ENCODE results near the gene CCNQ.

The CCNQ gene

DNA sequence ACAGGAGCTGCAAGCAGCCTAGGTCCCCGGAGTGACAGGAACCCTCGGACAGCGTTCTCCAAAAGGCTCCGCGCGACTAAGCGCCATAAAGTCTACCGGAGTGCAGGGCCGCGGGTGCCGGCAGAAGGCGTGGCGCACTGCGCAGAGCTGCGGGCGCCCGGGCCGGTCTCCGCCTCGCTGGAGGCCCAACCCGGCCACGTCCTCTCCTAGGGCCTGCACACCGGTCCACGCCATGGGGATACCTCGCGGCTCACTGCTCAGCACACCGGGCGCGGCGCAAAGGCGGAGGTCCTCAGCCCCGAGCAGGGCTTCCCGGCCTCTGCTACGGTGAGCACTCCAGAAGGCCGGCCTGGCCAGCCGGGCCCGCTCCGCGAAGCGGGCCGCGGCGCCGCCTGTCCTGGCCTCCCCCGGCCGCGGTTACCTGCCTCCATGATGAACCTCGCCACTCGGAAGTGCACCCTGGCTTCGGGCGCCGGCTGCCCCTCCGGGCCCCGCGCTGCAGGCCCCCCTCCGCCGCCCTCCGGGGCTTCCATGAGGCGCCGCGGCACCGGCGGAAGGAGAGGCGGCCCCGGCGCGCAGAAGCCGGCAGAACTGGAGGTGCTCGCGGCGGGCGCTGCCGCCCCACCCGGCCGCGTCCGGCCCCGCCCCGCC is at the start of gene CCNQ:
Gene CCNQ (minus strand): TSS at position 599 of the 651 bp plus-strand sequence. CDS start 66 bp downstream, at position 533.
- DNase-seq: peak; percentile 13

DNA sequence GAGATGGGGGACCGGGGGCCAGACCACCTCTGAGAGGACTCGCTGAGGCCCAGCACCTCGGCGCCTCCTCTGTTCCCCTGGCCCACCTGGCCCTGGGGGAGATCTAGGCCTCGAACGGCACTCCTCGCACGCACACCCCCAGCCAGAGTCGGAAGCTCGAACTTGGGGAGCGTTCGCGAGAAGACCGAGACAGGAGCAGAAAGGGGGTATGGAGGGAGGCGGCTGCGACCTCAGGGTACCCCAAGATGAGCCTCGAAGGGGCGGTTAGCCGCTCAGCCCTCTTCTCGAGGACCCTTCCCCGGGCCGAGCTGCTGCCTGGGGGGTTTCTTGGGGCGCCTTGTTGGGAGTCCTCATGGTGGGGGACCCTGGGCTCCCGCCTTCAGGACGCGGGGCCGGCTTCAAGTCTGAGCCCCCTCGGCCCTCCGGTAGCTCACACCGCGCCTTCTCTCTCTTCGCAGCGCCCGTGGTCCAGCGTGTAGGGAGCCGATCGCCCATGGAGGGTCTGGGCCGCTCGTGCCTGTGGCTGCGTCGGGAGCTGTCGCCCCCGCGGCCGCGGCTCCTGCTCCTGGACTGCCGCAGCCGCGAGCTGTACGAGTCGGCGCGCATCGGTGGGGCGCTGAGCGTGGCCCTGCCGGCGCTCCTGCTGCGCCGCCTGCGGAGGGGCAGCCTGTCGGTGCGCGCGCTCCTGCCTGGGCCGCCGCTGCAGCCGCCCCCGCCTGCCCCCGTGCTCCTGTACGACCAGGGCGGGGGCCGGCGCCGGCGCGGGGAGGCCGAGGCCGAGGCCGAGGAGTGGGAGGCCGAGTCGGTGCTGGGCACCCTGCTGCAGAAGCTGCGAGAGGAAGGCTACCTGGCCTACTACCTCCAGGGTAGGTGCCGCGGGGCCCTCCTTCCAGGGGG is 48.8 kb upstream of the CCNQ start:
- no peak for DNase-seq

DNA sequence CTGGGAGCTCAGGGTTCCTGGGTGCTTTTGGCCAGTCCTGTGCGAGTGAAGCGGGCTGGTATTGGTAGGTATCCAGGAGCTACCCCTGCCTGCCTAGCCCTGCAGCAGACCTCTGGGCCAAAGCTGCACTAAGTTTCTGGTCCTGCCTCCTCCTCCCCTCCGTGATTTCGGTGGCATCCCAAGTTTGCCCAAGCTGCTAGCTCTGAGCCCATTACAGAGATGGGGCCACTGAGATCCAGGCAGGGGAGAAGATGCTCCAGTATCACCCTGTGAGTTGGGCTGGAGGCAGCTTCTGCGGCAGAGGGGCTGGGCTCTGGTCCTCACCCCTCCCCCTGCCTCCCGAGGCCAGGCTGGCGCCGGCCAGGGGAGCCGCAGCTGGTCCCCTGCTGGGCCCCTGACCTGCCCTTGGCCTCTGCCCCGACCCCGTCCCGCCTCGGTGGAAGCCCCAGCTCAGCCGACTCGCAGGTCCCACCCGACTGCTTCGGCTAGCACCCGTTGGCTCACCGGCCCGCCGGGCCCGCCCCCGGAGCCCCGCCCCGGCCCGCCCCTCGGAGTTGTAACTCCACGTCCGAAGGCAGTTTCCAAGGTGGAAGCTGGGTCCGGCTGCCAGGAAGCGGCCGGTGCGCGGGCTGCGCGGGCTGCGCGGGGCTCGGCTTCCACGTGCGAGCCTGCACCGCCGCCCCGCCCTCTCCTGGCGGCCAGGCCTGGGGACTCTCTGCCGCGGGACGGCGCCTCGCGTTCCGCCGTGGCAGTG is 47.9 kb upstream of the CCNQ start, which contains the start of gene DUSP9:
Gene DUSP9 (plus strand): TSS at position 584 of the 754 bp plus-strand sequence. CDS start 751 bp downstream, outside the sequence.
- no peak for DNase-seq

- DNase-seq: no peak
Measured at GRCh38 chrX:153645921-153646488, 47.1 kb upstream of the CCNQ start.

DNA sequence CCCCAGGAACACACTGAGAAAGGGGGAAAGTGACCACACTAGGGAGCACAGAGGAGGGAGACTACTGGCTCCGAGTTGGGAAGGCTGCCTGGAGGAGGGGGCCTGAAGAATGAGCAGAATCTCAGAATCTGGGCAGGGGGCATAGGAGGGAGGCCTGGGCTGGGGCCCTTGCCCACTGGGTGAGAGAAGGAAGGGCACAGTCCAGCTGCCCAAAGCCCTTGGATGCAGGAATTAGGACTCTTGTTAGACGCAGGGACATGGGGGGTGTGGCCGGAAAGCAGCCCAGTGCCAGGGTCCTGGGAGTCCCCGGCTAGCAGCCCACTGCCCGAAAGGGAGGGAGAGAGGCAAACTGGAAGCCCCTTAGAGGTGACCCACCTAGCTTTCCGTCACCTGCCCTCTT is 46.2 kb upstream of the CCNQ start:
- no peak for DNase-seq

DNA sequence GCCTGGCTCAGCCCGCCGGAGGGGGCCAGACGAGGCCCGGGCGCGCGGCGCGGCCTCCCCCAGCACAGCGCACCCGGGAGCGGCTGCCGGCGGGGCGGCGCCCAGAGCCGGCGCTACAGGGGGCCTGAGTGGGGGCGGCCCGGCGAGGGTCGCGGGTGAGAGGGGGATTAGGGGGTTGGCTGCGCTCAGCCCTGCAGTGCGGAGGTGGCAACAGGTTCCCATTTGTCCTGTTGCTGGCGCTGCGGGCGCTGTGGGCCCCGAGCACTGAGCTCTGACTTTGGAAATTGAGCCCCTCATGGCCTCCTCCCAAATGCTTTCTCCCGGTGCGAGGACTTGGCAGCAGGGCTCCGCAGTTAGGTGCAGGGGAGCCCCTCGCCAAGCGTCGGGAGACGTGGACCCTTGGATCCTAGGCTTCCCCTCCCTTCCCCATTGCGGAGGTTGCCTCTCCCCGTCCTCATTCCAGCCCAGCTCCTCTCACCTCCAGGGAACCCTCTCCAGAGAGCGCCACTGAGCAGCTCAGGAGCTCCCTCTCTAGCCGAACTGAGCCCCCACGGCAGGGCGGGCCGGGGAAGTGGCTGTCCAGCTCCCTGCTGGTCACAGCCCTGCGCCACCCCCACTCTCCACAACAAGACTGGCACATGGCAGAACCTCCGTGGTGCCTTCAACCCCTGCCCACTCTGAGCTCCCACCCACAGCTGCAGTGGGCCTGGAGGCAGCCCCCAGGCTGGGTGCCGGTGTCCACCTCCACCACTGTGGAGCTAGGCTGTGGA is 45.6 kb upstream of the CCNQ start:
- no peak for DNase-seq

- no peak for DNase-seq
Measured at GRCh38 chrX:153643431-153644351, 44.8 kb upstream of the CCNQ start.

- DNase-seq: no peak
Measured at GRCh38 chrX:153642655-153643430, 43.9 kb upstream of the CCNQ start.

GRCh38 chrX:153642051-153642654 is 43.2 kb upstream of the CCNQ start:
- DNase-seq: no peak

DNA sequence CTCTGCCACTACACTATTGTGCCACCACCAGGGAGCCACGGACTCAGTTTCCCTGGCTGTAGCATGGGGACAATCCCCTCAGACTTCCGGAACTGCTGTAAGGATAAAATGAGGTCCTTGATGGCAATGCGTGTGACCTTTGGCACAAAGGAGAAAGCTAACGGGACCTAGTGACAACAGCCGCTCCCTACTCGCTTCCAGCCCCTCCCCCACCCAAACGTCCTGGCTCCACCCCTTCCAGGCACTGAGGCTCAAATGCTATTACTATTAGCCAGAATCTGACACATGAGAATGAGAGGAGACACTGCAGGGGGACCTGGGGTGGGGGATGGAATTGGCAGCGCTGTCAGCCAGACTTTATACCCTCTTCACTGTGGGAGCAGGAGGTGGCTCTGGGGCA is 42.7 kb upstream of the CCNQ start:
- no peak for DNase-seq

GRCh38 chrX:153640736-153641575 is 42.0 kb upstream of the CCNQ start:
- no peak for DNase-seq

GRCh38 chrX:153640045-153640686 is 41.2 kb upstream of the CCNQ start:
- no peak for DNase-seq

- no peak for DNase-seq
Measured at GRCh38 chrX:153639177-153640044, 40.5 kb upstream of the CCNQ start.

GRCh38 chrX:153638436-153639176 is 39.7 kb upstream of the CCNQ start:
- no peak for DNase-seq

- DNase-seq: no peak
Measured at GRCh38 chrX:153638041-153638371, 39.1 kb upstream of the CCNQ start.
